Psoas muscle (tissue), 8 donors: ENCODE measurements around the gene ZBTB8A. TPM values are rescaled to one million over a fixed set of nuclear protein-coding genes. Genes with fewer than 3 reads are reported as not detected.
"Not testable (repeated sequence)": the region's sequence is repeated elsewhere in the genome, so short reads cannot be mapped to it uniquely, and the experiment has no call there.

ENCODE experiments used
- ATAC-seq, 4 donors: fragments of 200-7000 bp; cut with Tn5 transposase; one replicate each; pipeline ENCODE4 v1.9.1; 2020; ENCODE audit warnings: moderate library complexity in 3 of 4, mild to moderate bottlenecking in 2 of 4
- DNase-seq, 2 donors: peaks; one replicate each; pipeline ENCODE4 v3.0.0-alpha.2; 2020
- H3K27ac ChIP-seq: fragments of 200-600 bp; one replicate; pipeline ENCODE4 v1.8.0; 2022
- H3K27me3 ChIP-seq, 3 donors: fragments of 200-600 bp in 1 of 3; one replicate each; pipeline versions ENCODE4 v1.6.1 to v1.8.0; 2013 to 2022; ENCODE audit warnings: low read length in 2 of 3, mild to moderate bottlenecking in 2 of 3, moderate library complexity in 1 of 3; ENCODE audit not compliant: insufficient read depth in 3 of 3
- H3K36me3 ChIP-seq, 2 donors: fragments of 200-600 bp in 1 of 2; one replicate each; pipeline versions ENCODE4 v1.6.1 to v1.8.0; 2013 to 2022; ENCODE audit warnings: low read depth in 1 of 2, mild to moderate bottlenecking in 1 of 2, moderate library complexity in 1 of 2; ENCODE audit not compliant: insufficient read depth in 1 of 2
- H3K4me1 ChIP-seq: fragments of 200-600 bp; one replicate; pipeline ENCODE4 v1.8.0; 2022
- H3K4me3 ChIP-seq: fragments of 200-600 bp; one replicate; pipeline ENCODE4 v1.8.0; 2022; ENCODE audit warnings: mild to moderate bottlenecking
- H3K9me3 ChIP-seq: fragments of 200-600 bp; one replicate; pipeline ENCODE4 v1.8.0; 2022
- CTCF ChIP-seq: fragments of 200-600 bp; IDR thresholded peaks from one replicate; pipeline ENCODE4 v1.8.0; 2022; ENCODE audit warnings: antibody characterized with exemption
- WGBS, 3 donors: extraction: QIAGEN DNeasy Blood & Tissue Kit; methylation state at CpG; one replicate each; pipeline versions ENCODE4 v1.1.6 to v1.1.7; 2013; 5-methylcytosine and 5-hydroxymethylcytosine counted together
- intact Hi-C, 2 donors: fragments of 100-400 bp; cut with DNase I; formaldehyde crosslinking; loops; one replicate each; pipeline versions ENCODE4 v1.11.0 to v1.14.2; 2022
- polyA plus RNA-seq, 3 donors: library from polyadenylated mRNA; stranded (reverse); fragments of 200-250 nt; gene quantifications; one replicate each; pipeline ENCODE4 v1.2.3, GENCODE V29; 2013
- total RNA-seq, 4 donors: library from RNA; stranded (reverse); fragmentation: NEBNext Ultra II Directional in 2 of 4; extraction: Animal tissue kit (Norgen Biotek cat#: 25700) in 2 of 4; gene quantifications; one replicate each; pipeline versions ENCODE4 v1.2.1 to v1.2.4, GENCODE V29; 2021 to 2023
- donor health status: healthy with polysubstance abuse.
- donor health status: DM: no; HTN: no; CAD: no; lungs with moderate emphysema.
- donor health status: Bipolar disorder and iron deficiency.
- donor health status: healthy.
- donor health status: DM: yes; HTN: yes; CAD: no.
- donor health status: DM: no; HTN: no; CAD: no.
- donor health status: DM: no; HTN: no; CAD: no.
- donor health status: DM: yes; HTN: yes; CAD: no.

Gene ZBTB8A
- total and polyA plus RNA-seq, 7 donors = 1.6 to 3.6 (median 2.5) TPM

GRCh38 chr1:32525661-32526444 lies 13.4 kb upstream of the ZBTB8A start:
- Histone ChIP-seq H3K36me3 (no peaks in the 10 kb centered on the region), H3K27me3 (no peaks in the 10 kb centered on the region), H3K4me3 (no peak overlapping the region), H3K4me1 (no peaks in the 10 kb centered on the region), H3K9me3 (no peaks in the 10 kb centered on the region), H3K27ac (no peak overlapping the region)
- WGBS, 3 donors = 88 to 93% (median 91%) methylated on average over 9 of the region's 9 CpGs
- intact Hi-C loops = no loop called here
- no peak for DNase-seq
- no peak for TF ChIP-seq CTCF
- ATAC-seq = no peak

- H3K9me3 ChIP-seq, H3K27me3 ChIP-seq, ATAC-seq, intact Hi-C loops, H3K4me1 ChIP-seq, DNase-seq, H3K36me3 ChIP-seq, H3K4me3 ChIP-seq, H3K27ac ChIP-seq: not testable (repeated sequence)
- WGBS, 3 donors = 76 to 91% (median 83%) methylated on average over 10 of the region's 10 CpGs
Observed at GRCh38 chr1:32528550-32528949, 10.7 kb upstream of the ZBTB8A start.

- Histone ChIP-seq H3K4me1 (peaks cover 4% of the 10 kb centered on the region), H3K27me3 (no peaks in the 10 kb centered on the region), H3K36me3 (no peaks in the 10 kb centered on the region), H3K9me3 (no peaks in the 10 kb centered on the region), H3K4me3 (no peak overlapping the region), H3K27ac (no peak overlapping the region)
- no peak for TF ChIP-seq CTCF
- DNase-seq (no peak), ATAC-seq (no peak)
- intact Hi-C loops = no loop called here
- WGBS, 3 donors = 76 to 79% (median 78%) methylated on average over 4 of the region's 4 CpGs
Observed at GRCh38 chr1:32533792-32534327, 5.4 kb upstream of the ZBTB8A start.

GRCh38 chr1:32536117-32536516 lies 3.1 kb upstream of the ZBTB8A start:
- no peak for DNase-seq
- no peak overlapping the region for H3K4me3 ChIP-seq
- intact Hi-C loops = no loop called here
- peaks cover 17% of the 10 kb centered on the region for H3K4me1 ChIP-seq
- TF ChIP-seq CTCF = no peak
- no peaks in the 10 kb centered on the region for H3K36me3 ChIP-seq
- H3K9me3 ChIP-seq = no peaks in the 10 kb centered on the region
- H3K27me3 ChIP-seq = no peaks in the 10 kb centered on the region
- WGBS, 3 donors = 75 to 84% (median 79%) methylated on average over 4 of the region's 4 CpGs
- no peak for ATAC-seq
- no peak overlapping the region for H3K27ac ChIP-seq

- Histone ChIP-seq H3K27me3 (no peaks in the 10 kb centered on the region), H3K4me1 (peaks cover 18% of the 10 kb centered on the region), H3K4me3 (no peak overlapping the region), H3K36me3 (no peaks in the 10 kb centered on the region), H3K9me3 (no peaks in the 10 kb centered on the region), H3K27ac (no peak overlapping the region)
- no peak for DNase-seq
- intact Hi-C loops = no loop called here
- 90 to 93% (median 91%) methylated on average over 3 of the region's 3 CpGs for WGBS, 3 donors
- ATAC-seq = no peak
- TF ChIP-seq CTCF = no peak
Observed at GRCh38 chr1:32536764-32537163, 2.5 kb upstream of the ZBTB8A start.
